GM21447 (cell line): ENCODE results near the gene RNF114.
"Not testable (repeated sequence)": the region's sequence is repeated elsewhere in the genome, so short reads cannot be mapped to it uniquely, and the experiment has no call there.

Experiments
- ATAC-seq: cut with Tn5 transposase; IDR thresholded peaks from one replicate; pipeline ENCODE4 v1.9.1; 2021; ENCODE audit not compliant: unreplicated experiment

RNF114 gene

DNA sequence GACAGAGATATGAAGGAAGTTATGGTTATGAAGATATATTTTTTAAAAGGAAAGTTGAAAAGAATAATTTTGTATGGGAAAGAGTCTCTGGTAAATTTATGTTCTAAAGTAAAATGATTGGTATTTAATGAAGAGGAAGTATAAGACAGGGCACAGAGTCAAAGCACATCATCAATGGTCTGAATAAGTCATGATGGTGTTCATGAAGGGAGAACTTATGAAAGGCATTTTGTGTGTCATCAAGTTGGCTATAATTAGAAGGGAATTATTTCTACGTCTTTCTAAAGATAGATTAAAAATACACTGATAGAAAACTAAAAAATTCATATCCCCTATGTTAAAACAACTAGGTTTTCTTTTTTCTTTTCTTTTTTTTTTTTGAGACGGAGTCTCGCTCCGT lies 25.2 kb downstream of the RNF114 start:
- no peak for ATAC-seq

DNA sequence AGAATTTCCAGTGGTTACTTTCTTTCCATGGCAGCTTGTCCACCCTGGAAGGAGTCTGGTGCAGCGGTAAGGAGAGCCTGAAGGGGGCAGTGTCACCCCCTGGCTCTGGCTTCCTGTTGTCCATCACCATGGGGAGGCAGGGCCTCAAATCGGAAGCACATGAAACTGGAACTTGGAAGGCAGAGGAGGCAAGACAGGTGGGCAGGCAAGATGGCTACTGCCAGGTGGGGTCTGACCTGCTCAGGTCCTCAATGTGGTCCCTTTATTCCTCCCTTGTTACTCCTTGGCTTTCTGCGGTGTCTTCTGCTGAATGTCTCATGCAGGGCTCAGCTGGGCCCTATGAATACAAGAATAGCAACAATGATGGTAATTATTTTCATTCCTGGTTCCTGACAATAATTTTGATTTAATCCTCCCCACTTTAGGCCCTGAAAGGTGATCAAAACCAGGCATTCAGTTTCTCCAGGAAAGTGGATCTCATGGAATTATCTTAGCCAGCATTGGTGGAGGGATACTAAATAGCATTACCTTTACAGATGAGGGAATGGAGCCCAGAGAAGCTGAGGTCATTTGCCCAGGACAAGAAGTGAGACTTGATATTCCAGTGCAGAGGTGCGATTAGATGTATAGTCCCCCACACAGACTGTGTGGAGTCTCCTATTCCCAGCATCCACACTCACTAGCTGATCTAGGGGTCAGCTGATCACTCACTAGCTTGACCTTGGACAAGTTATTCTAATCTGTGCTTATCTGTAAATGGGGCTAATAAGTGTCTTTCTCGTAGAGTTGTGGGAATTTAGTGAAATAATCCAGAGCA lies 29.0 kb downstream of the RNF114 start:
- ATAC-seq: no peak

DNA sequence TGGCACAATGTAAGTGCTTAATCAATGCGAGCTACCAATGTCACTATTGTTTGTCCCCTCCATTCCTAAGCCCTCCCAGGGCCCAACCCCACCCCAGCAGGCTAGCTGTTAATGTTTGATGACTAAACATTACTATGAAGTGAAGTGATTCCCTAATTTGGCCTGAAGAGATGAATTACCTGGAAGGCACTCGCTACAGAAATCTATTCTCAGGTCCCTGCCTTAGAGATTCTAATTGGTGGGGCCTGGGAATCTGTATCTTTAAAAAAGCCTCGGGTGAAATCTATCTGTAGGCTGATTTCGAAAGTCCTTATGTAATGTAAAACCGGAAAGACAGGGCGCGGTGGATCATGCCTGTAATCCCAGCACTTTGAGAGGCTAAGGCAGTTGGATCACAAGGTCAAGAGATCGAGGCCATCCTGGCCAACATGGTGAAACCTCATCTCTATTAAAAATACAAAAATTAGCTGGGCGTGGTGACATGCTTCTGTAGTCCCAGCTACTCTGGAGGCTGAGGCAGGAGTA lies 29.6 kb downstream of the RNF114 start:
- ATAC-seq: no peak

DNA sequence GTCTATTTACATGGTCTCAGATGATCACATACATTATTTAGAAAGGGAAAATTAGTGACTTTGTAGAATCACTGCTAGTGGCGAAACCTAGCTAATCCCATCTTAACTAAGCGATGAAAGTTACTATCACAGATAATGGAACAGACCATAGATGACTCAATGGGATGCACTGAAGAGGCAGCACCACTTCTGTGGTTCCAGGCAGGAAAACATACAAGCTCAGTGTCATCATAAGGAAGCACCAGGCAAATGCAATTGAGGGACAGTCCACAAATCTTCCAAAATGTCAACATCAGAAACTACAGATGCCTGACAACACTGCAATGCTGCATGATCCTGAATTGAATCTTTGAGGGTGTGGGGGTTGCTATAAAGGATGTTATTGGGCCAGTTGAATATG lies 30.7 kb downstream of the RNF114 start:
- no peak for ATAC-seq

DNA sequence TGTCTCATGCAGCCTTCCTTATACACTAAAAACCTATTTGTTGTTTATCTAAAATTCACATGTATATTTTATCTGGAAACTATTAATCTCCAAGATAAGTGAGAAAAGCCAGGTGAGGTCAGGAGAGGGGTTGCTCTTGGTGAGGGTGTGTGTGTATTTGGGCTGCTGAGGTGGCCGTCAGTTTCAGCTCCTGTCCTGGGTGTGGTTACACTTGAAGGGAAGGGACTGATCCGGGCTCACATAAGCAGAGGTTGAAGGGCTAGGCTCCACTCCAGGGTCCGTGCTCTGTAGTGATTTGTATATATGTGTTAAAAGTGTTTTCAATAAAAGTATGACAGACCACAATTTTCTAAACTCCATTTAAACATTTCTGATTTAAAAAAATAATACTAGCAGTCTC lies 33.0 kb downstream of the RNF114 start:
- ATAC-seq: no peak

DNA sequence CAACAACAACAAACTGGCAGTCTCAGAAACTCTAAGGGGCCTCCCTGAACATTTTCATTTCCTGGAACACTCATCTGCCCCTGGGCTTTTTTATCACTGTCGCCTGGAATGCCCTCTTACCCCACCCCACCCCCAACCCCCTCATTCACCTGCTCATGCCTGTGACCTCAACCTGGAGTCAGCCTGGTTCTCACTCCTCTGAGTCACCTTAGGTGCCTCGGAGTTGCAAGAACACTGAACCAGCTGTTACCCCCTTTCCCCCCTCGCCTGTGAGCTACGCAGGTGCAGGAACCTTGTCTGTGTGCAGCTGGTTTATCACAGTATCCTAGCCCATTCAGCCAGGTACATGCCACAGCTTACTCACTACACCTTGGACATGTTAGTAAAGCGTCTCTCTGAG lies 33.7 kb downstream of the RNF114 start:
- no peak for ATAC-seq

DNA sequence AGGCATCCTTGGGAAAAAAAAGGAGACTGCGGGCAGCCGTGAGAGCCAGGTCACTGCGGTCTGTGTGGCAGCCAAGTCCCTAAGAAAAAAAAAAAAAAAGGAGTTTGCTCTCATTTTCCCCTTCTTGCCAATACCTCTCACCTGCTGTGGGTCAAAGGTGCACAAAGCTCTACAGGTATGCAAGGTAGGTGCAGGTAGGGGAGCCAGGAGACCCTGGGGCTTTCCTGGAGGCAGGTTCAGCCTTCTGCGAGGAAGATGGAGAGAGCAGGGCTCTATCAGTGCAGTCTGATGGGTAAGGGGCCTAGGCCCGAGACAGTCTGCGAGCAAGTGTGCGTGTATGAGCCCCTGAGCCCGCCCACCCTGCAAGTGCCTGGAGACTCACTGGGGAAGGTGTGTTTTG lies 34.3 kb downstream of the RNF114 start:
- ATAC-seq: no peak

DNA sequence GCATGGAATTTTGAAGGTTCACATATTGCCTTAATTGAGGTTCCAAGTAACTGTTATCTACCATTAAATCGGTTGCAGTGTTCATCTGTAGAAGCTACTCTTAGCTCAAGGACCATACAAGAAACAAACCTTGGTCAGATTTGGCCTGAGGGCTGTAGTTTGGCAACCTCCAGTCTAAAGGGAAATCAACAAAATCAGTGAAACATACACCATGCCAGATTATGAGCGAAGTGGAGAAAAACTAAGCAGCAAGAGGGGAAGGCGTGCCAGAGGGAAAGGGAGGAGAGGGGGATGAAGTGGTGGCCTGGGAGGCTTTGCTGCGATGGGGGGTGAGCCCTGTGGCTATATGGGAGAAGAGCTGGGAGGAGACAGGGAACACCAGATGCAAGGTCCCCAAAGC lies 37.8 kb downstream of the RNF114 start:
- ATAC-seq: no peak

DNA sequence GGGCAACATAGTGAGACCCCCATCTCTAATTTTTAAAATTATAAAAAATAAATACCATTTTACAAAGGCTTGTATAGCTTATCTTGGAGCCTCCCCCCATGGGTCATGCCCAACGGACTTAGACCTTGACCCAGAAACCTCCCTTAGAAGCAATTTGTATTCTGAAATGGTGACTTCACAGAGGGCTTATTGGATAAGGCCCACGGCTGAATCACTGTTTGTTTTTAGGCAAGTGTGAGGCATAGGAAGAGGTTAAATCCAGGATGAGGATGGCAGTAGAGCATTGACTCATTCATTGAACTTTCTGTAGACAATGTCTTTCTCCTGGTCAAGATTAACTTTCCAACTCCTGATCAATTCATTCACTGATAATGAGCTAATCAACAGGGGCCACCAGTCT lies 40.3 kb downstream of the RNF114 start:
- no peak for ATAC-seq

DNA sequence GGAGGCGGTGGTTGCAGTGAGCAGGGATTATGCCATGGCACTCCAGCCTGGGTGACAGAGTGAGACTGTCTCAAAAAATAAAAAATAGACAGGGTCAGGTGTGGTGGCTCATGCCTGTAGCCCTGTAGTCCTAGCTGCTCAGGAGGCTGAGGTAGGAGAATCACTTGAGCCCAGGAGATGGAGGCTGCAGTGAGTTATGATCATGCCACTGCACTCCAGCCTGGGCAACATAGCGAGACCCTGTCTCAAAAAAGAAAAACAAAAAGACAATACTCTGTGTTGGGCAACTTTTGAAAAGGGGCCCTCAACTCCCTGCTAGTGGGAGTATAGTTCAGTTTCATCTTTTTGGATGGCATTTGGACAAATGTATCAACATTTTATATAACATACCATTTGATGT lies 41.5 kb downstream of the RNF114 start:
- not testable (repeated sequence) for ATAC-seq

DNA sequence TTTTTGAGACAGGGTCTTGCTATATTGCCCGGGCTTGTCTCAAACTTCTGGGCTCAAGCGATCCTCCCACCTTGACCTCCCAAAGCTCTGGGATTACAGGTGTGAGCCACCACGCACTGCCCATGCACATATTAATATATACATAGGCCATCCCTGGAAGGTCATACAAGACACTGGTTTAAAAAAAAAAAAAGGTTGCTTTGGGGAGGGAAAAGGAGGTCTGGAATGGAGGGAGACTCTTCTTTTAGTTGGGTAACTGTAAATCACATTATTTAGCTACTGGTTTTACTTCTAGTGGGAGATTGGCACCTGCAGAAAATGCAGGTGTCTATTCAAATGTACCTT lies 42.5 kb downstream of the RNF114 start:
- ATAC-seq: no peak

DNA sequence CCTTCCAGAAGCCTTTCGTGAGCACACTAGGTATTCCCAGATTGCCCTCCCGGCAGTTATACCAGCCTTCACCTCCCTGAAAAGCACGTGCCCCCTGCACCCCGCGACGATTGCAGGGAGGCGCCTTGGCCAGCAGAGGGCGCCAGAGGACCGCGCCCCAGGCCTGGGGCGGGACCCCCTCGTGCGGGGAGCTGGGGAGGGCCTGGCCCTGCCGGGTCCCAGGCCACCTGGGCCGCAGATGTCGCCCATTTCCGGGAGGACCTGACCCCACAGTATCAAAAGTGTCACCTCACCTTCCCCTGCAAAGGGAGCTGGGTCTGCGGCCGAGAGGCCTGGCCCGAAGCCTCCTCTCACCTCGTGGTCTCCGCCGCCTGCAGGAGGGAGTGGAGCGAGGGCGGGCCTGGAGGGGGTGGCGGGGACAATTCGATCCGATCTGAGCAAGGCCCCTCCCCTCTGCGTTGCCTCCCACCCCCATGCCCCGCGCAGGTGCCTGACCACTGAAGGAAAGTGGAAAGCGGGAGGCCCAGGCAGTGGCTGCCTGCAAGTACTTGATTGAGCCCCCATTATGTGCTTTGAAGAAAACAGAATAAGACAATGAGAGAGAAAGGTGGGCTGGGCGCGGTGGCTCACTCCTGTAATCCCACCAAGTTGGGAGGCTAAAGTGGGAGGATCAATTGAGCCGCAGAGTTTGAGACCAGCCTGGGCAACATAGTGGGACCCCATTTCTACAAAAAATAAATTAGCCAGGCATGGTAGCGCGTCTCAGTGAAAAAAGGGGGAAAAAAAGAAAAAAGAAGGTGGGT lies 43.0 kb downstream of the RNF114 start:
- no peak for ATAC-seq

DNA sequence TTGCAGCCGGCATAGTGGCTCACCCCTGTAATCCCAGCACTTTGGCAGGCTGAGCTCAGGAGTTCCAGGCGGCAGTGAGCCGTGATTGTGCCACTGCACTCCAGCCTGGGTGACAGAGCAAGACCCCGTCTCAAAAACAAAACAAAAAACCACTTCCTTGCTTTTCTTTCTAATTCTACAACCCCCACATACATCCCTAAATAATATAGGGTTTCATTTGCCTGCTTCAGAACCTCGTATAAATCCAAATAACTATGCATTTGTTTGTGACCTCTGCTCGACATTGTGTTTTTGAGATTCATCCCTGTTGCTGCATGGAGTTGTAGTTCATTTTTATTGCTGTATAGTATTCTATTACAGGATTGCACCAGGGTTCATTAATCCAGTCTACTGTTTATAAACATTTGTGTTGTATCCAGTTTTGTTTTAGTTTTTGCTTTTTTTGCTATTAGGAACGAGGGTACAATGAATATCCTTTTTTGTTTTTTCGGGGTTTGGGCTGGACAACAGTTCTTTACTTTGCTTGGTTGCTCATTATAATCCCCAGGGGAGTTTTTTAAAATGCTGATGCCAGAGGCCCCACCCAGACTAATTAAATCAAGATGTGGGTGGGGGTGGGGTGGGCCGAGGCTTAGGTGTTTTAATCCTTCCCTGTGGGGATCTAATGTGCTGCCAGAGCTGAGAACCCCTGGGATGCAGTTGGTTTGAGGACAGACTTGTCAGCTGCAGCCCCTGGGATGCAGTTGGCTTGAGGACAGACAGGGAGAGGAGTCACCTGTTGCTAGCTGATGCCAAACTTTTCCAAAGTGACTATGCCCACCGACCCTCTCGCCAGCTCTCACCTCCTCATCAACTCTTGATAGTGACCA lies 44.2 kb downstream of the RNF114 start:
- no peak for ATAC-seq

DNA sequence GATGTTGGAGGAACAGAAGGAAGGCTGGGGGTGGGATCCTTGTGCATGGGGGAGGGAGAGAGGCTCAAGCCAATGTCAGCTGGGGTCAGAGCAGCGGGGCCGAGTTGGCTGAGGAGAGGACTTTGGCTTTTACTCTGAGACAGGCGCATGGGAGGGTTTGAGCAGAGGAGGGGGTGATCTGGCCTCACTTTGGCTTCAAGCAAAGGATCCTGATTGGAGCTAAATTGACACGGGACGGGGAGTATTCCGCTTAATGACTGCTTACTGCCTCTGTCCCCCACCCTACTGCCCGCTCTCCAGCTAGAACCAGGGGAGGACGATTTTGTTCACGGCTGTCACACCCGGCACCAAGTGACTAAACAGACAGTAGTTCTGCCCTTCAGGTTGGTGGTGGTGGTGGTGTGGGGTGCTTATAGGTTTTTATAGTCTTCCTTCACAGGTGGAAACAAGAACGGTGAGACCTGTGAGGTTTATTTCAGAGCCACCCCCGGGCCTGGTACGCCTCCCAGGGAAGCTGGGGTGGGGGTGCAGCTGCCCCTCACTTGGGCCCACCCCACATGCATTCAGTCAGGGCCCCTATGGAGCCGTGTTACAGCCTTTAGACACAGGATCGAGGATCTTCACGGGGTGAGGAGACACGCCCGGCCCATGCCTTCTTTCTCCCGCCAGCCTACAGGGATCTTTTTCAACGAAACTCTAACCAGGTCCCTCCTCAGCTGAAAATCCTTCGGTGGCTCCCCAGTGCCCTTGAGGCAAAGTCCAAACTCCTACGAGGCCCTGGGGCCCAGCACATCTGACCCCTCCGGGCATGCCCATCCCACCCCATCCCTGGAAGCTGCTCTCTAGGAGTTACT lies 45.2 kb downstream of the RNF114 start:
- no peak for ATAC-seq

DNA sequence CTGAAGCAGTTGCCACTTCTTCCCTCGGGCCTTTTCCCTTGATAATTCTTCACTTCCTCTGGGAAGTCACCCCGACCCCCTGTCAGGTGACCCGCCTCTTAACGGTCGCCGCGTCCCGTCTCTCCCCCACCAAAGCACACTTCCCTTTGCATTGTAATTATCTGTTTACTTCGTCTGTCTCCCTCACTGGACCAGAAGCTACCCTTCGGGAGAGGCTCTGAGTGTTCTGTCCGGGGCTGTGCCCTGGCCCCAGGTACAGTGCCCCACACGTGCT lies 45.8 kb downstream of the RNF114 start:
- no peak for ATAC-seq

DNA sequence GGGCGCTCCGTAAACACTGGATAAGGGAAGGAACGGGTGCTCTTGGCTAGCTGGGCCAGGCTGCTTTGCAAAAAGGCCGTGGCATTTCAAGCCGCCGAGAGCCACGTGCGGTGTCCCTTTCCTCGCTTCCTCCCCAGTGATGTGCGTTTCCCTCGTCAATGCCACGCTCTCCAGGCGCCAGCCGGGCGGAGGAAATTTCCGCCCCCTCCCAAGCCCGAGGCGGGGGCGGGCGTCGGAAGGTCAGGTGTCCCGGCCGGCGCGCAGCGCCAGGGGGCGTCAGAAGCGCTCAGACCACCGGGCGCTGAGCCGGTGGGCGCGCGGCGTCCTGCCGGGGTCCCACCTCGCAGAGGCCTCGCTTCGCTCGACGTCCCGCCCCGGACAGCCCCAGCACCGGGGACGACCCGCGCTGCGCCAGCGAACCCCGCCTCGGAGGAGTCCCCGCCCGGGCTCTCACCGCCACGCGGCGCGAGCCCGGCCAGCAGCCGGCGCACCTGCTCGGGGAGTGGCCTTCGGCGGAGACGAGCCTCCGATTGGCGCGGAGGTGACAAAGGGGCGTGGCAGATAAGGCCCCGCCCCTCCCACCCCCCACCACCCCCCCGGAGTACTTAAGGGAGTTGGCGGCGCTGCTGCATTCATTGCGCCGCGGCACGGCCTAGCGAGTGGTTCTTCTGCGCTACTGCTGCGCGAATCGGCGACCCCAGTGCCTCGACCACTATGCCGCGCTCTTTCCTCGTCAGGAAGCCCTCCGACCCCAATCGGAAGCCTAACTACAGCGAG lies 46.3 kb downstream of the RNF114 start, which contains the start of gene SNAI1:
TSS of gene SNAI1 (plus strand) at position 635 of the 777 bp plus-strand sequence. CDS start at position 715, 80 bp downstream.
- ATAC-seq: no peak

DNA sequence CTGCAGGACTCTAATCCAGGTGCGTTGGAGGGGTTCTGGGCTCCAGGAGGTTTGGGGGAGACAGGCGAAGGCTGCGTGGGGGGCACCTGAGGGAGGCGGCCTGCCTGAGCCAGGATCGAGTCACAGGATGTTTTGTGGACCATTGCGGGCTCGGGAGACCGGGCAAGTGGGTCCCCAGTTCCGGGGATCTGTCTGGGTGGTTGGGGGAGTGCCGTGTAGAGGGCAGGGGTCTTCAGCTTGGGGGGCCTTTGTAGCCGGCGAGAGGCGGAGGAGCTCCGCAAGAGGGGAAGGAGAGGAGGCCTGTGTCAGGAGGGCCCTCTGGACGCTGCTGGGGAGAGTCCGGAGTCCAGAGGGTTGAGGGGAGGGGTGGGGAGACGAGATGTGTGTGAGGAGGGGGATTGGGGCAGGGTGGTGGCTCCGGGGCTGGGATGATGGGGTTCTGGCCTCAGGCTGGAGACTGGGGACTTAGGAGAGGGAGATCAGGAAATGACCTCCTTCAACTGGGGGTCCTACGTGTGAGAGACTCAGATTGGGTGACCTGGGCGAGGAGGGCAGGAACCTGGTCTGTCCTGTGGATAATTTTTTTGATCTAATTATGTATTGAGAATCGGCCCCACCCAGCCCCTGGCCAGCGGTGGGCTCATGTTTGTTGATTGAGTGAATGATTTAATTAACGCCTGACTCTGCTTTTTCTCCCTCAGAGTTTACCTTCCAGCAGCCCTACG lies 47.1 kb downstream of the RNF114 start:
- no peak for ATAC-seq

DNA sequence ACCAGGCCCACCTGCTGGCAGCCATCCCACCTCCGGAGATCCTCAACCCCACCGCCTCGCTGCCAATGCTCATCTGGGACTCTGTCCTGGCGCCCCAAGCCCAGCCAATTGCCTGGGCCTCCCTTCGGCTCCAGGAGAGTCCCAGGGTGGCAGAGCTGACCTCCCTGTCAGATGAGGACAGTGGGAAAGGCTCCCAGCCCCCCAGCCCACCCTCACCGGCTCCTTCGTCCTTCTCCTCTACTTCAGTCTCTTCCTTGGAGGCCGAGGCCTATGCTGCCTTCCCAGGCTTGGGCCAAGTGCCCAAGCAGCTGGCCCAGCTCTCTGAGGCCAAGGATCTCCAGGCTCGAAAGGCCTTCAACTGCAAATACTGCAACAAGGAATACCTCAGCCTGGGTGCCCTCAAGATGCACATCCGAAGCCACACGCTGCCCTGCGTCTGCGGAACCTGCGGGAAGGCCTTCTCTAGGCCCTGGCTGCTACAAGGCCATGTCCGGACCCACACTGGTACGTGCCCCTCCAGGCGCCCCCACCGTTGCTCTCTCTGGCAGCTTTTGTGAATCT lies 47.7 kb downstream of the RNF114 start:
- no peak for ATAC-seq
